GM19035 (cell line): ENCODE data around the gene COL19A1.
"Not testable (repeated sequence)": the region's sequence is repeated elsewhere in the genome, so short reads cannot be mapped to it uniquely, and the experiment has no call there.

Source experiments
- ATAC-seq: cut with Tn5 transposase; IDR thresholded peaks from one replicate; pipeline ENCODE4 v1.9.1; 2021; ENCODE audit not compliant: unreplicated experiment

COL19A1 gene

DNA sequence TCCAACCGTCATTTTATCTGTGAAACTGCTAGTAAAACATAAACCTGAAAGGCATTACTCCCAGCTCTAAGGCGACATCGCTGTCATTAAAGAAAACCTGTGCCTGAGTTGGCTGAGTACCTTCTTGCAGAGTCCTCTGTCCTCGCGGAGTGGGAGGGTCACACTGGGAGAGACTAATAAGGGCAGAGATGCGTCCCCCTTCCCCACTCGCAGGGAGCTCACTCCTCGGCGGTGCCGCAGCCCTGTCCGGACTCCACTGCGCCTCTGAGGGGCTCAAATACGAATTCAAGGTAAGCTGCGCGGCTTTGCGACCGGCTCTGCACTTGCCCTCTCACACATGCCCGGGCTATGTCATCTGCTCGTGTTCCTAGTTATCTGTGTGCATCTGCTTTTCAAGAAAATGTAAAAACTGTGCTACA lies at the start of gene COL19A1:
COL19A1 (plus strand) TSS at position 206 of the 419 bp plus-strand sequence. CDS start 13,012 bp downstream, outside the sequence.
- peak; percentile 52 for ATAC-seq

DNA sequence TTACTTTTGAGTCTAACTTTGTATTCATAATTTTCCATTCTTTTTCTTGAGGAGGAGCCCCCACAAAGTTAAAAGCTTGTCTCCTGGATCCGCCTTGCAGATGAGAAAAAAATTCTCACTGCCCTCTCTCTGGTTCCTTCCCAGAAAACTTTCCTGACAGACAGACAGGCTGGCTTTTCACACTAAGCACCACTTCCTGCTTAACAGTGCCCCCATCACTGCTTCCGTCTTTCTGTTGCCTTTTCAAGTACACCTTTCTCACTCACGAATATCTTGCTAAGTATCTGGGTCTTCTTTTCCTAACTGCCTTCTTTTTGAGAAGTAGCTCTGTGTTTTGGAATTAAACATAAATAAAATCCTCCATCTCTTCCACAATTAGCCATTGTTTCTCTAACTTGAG lies 49.8 kb upstream of the COL19A1 start:
- no peak for ATAC-seq

- no peak for ATAC-seq
Measured at GRCh38 chr6:69817358-69817757, 49.0 kb upstream of the COL19A1 start.

GRCh38 chr6:69818223-69818930 lies 48.0 kb upstream of the COL19A1 start:
- no peak for ATAC-seq

GRCh38 chr6:69819138-69819537 lies 47.2 kb upstream of the COL19A1 start:
- ATAC-seq: no peak

DNA sequence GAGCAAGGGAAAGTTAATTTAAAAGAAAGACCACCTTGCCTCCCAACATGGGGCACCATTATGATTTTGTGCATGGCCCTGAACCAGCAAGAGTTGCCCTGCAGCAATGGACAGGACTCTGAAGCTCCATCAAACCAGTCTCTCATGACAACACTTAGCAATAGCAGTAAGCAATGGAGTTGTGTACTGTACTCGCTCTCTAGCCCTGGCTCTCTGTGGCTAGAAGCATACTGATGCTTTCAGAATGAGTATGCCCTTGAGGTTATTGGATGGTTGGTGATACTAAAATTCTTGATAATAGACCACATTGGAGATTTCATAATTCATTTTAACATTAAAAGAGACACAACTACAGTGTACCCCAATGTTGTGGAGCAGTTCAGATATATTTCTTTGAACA lies 46.3 kb upstream of the COL19A1 start:
- ATAC-seq: no peak

GRCh38 chr6:69820438-69820837 lies 45.9 kb upstream of the COL19A1 start:
- ATAC-seq: no peak

DNA sequence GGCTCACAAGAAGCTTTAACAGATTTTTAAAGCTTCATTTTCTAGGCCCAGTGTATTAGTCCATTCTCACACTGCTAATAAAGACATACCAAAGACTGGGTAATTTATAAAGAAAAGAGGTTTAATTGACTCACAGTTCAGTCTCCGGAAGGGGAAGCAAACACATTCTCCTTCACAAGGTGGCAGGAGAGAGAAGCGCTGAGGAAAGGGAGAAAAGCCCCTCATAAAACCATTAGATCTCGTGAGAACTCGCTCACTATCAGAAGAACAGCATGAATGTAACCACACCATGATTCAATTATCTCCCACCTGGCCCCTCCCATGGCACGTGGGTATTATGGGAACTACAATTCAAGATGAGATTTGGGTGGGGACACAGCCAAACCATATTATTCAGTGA lies 42.0 kb upstream of the COL19A1 start:
- not testable (repeated sequence) for ATAC-seq

DNA sequence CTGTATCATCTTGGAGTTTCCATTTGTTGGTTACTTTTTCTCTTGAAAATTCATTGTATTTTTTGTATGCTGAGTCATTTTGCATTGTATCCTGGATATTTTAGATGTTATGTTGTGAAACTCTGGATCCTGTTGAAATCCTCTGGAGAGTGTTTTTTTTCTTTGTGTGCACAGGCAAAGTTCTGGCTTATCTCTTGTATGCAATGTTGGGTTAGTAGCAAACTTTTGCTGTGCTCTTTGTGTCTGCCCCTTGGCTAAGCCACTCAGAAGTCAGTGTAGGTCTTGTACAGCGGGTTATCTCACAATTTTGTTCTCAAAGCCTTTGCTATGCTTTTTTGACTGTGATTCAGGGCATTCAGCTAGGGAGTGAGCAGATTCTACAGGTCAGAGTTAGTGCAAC lies 40.5 kb upstream of the COL19A1 start:
- ATAC-seq: no peak

DNA sequence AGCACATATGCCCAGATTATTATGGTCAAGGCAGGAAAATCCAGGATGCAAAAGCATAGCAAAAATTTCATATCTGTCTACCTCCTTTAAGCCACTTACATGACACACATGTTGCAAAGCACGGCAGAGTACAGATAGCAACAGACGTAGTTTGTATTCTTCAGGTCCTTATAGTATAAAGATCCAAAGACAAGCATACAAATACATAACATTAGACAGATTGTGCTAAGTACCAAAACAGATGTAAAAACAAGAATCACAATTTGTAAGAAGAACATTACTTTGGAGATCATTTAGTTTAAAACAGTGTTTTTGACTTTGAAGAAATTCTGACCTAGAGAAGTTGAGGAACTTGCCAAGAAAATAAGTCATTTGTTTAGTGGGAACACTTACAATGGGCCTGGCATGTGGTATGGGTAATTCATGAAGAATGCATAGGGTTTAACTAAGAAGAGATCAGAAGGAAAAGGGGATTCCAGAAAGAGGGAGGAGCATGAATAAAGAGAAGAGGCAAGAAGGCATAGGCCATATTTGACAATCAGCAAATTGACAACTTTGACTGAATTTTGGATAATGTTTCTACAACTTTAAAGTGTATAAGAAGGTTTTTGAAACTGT lies 39.0 kb upstream of the COL19A1 start:
- no peak for ATAC-seq

- ATAC-seq: no peak
Measured at GRCh38 chr6:69832558-69832957, 33.8 kb upstream of the COL19A1 start.

DNA sequence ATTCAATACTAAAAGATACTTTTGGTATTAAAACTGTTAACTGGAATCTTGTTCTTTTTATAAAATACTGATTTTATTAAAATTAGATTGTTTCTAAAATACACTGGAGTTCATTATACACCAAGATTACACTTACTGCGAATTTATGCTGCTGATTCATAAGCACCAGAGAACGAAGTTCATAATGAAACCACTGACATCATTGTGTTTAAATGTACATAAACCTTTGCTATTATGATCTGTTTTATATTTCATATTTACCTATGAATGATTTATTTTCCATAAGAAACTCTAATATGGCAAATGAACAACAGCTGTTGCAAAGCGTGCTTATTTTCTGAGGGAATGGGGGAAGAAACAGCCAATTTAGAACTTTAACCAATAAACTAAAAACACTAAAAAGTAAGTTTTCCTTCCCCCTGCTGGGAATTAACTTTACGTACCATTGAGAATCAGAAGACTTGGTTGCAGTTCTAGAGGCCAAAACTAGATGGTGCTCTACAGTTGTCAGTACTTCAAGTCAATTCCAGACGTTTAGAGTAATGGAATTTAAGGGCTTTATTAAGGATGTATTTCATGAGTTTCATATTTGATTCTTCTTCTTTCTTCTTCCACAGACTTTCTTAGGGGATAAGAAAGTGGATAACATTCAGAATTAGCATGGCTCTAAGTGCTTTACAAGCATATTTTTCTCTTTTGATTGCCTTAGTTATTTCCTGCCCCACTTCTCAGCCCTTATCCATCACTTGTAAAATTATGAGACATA lies 30.8 kb upstream of the COL19A1 start:
- peak; percentile 83 for ATAC-seq

GRCh38 chr6:69841862-69842261 lies 24.5 kb upstream of the COL19A1 start:
- ATAC-seq: no peak

GRCh38 chr6:69843189-69843588 lies 23.2 kb upstream of the COL19A1 start:
- no peak for ATAC-seq

- ATAC-seq: no peak
Measured at GRCh38 chr6:69846312-69846711, 20.0 kb upstream of the COL19A1 start.

DNA sequence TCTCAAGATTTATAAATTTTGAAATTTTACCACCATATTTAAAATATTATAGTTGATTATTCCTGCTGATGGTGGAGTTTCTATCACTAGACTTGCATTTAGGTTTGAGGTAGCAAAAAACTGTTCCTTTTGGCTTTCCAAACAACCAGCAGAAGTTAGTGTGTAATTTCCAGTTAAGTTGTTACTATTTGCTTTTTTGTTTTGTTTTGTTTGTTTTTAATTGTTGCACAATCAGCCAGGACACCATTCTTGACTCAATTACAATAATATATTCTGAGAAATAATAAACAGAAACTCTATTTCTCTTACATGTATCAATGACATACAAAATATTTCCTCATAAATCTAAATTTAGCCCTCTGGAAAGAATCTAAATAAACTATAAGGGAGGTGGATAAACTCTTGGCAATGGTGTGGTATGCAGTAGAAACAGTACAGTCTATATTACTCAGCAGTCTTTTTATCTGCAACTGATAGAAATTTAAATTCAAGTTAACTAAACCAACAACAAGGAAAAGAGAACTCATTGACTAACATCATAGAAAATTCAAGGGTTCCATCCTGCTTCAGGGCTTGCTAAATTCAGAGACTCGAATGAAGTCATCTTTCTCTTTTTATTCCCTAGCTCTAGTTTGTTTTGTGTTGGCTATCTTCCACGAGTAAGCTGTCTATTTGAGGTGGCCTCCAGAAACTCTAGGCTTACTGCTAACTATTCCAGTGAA lies 19.4 kb upstream of the COL19A1 start:
- ATAC-seq: no peak

- no peak for ATAC-seq
Measured at GRCh38 chr6:69847492-69847788, 18.9 kb upstream of the COL19A1 start.

DNA sequence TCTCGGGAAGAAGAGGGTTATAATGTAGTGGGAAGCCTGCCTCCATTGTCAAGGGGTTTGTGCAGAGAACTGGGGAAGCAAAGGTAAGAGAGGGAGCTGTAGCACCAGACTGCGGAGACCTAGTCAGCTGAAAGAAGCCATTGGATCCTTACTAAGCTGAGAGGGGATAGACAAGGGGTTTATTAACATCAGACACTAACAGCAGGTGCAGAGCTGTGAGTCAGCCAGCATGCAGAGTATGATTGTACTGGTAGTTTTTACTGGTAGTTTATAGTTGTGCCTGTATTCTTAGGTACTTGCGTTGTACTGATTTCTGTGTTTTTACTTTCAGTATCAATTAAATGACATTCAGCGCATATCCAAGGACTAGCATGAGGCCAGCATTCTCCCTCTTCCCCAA lies 17.8 kb upstream of the COL19A1 start:
- ATAC-seq: no peak

DNA sequence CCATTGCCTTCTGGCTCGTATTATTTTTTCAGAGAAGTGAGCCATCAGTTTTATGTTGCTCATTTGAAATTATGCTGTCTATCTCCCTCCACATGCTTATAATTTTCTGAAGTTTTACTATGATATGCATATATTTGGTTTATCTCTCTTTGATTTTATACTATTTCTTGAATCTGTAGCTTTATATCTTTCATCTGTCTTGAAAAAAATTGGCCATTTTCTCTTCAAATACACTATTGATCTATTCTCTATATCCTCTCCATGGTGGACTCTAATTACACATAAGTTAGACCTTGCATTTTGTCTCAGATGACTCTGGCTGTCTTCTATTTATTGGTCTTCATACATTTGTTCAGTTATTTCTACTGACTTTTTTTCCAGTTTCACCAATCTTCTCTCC lies 13.7 kb upstream of the COL19A1 start:
- no peak for ATAC-seq

- ATAC-seq: no peak
Measured at GRCh38 chr6:69861986-69862385, 4.4 kb upstream of the COL19A1 start.

DNA sequence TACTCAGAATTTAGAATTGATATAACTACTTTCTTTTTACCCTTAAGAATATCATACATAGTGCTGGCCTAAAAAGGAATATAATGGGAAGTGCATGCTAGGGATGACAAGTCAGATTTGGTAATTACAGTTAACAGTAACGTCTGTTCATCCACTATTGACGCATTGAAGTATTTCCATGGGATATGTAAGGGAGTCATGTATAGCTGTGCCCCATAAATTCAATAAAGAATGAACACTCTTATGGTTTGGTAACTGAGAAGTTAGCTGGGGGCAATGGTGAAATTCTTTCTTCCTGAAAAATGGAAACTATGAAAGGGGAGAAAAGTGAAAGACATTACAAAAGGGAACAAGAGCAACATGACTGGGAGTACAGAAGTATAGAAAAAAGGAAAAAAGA lies 2.6 kb upstream of the COL19A1 start:
- ATAC-seq: no peak

DNA sequence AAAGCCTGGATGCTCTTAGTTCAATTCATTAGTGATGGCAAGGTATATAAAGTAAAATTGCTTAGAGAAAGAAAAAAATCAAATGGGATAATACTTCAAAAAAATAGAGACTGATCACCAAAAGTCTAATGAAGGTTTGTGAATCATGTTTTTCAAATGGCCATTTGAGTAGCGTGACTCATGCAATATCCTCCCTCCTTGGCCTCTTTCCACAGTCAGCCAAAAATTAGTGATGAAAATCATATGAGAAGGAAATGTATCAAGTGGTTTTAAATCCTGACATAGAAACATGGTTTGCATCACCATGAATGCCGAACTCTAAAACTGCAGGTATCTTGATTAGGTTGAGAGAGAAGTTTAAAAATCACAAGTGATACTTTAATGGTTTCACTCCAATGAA lies 1.2 kb upstream of the COL19A1 start:
- no peak for ATAC-seq
